K562 (cell line): ENCODE measurements around the gene USP35. TPM values are rescaled to one million over a fixed set of nuclear protein-coding genes. Genes with fewer than 3 reads are reported as not detected.

Source experiments
- BRCA1 ChIP-seq, 2 experiments: fragments of 450-650 bp in 1 of 2; sonication (generic) in 1 of 2; formaldehyde crosslinking in 1 of 2; IDR thresholded peaks; 2 replicates each; pipeline versions ENCODE4 v1.5.0 to v1.6.1; 2017 to 2020; ENCODE audit warnings: mild to moderate bottlenecking in 1 of 2, missing genetic modification reagents in 1 of 2
- FOXO4 ChIP-seq: fragments of 450-650 bp; formaldehyde crosslinking; IDR thresholded peaks from 2 replicates; pipeline ENCODE4 v1.4.0; 2020; ENCODE audit warnings: mild to moderate bottlenecking, moderate library complexity
- GABPA ChIP-seq: fragments of 200-800 bp; sonication (Bioruptor generic); conservative IDR thresholded peaks from 2 replicates; pipeline ENCODE4 v1.6.1; 2016; ENCODE audit warnings: low read depth, missing genetic modification characterization, missing compliant biosample characterization
- GABPB1 ChIP-seq: sonication (generic); formaldehyde crosslinking; IDR thresholded peaks from 2 replicates; pipeline ENCODE4 v1.8.0; 2022; ENCODE audit warnings: mild to moderate bottlenecking, missing genetic modification reagents
- GATAD2A ChIP-seq: fragments of 450-650 bp; IDR thresholded peaks from 2 replicates; pipeline ENCODE4 v1.6.1; 2017
- GTF2B ChIP-seq: IDR thresholded peaks from 2 replicates; pipeline ENCODE4 v1.6.1; 2011; ENCODE audit not compliant: insufficient read length; ENCODE audit errors: extremely low read depth
- HDAC6 ChIP-seq: IDR thresholded peaks from 2 replicates; pipeline ENCODE4 v1.6.1; 2012; ENCODE audit warnings: low read depth, mild to moderate bottlenecking, control low read depth, inconsistent platforms, low read length, moderate library complexity
- HIVEP1 ChIP-seq: fragments of 250-450 bp; sonication (Bioruptor Pico); IDR thresholded peaks from 2 replicates; pipeline ENCODE4 v1.4.0; 2020; ENCODE audit warnings: mild to moderate bottlenecking
- KAT7 ChIP-seq: sonication (generic); formaldehyde crosslinking; IDR thresholded peaks from 2 replicates; pipeline ENCODE4 v1.8.0; 2022; ENCODE audit warnings: missing genetic modification reagents, mild to moderate bottlenecking, borderline replicate concordance
- KLF10 ChIP-seq: fragments of 250-450 bp; sonication (Bioruptor Pico); IDR thresholded peaks from 2 replicates; pipeline ENCODE4 v1.6.1; 2021; ENCODE audit warnings: matching md5 sums
- NFIX ChIP-seq: fragments of 250-450 bp; sonication (Bioruptor Pico); IDR thresholded peaks from 2 replicates; pipeline ENCODE4 v1.4.0; 2020; ENCODE audit warnings: low read depth, mild to moderate bottlenecking, moderate library complexity
- OTX1 ChIP-seq: fragments of 450-650 bp; formaldehyde crosslinking; IDR thresholded peaks from 2 replicates; pipeline ENCODE4 v1.4.0; 2022; ENCODE audit warnings: mild to moderate bottlenecking
- PHF20 ChIP-seq: fragments of 450-650 bp; IDR thresholded peaks from 2 replicates; pipeline ENCODE4 v1.6.1; 2018; ENCODE audit not compliant: partially characterized antibody
- PRMT5 ChIP-seq: sonication (generic); formaldehyde crosslinking; IDR thresholded peaks from 2 replicates; pipeline ENCODE4 v1.5.0; 2020; ENCODE audit warnings: missing genetic modification reagents
- SMARCA5 ChIP-seq: fragments of 450-650 bp; IDR thresholded peaks from 2 replicates; pipeline ENCODE4 v1.6.1; 2016
- SPI1 ChIP-seq: IDR thresholded peaks from 2 replicates; pipeline ENCODE4 v1.6.1; 2011; ENCODE audit warnings: low read depth, low read length, control low read depth, borderline replicate concordance
- TEAD1 ChIP-seq, 2 experiments: fragments of 450-650 bp in 1 of 2; sonication (generic) in 1 of 2; formaldehyde crosslinking; IDR thresholded peaks; 2 replicates each; pipeline versions ENCODE4 v1.4.0 to v1.8.0; 2020 to 2022; ENCODE audit warnings: mild to moderate bottlenecking in 2 of 2, missing genetic modification reagents in 1 of 2
- ZNF124 ChIP-seq: sonication (generic); formaldehyde crosslinking; IDR thresholded peaks from 2 replicates; pipeline ENCODE4 v1.8.1; 2022; ENCODE audit warnings: missing genetic modification reagents
- ZNF239 ChIP-seq: fragments of 250-450 bp; sonication (Bioruptor Pico); IDR thresholded peaks from 2 replicates; pipeline ENCODE4 v1.4.0; 2020; ENCODE audit warnings: mild to moderate bottlenecking
- ZNF644 ChIP-seq: fragments of 200-800 bp; sonication (Bioruptor generic); IDR thresholded peaks from 2 replicates; pipeline ENCODE4 v1.6.1; 2016; ENCODE audit warnings: low read depth, missing genetic modification characterization, missing compliant biosample characterization
- polyA plus RNA-seq, 8 experiments: library from polyadenylated mRNA; depleted of rRNA in 4 of 8; stranded (reverse) in 5 of 8; unstranded in 3 of 8; fragments of >200 nt; fragmentation: Nextera tagmentation in 2 of 8; fragmentation: Illumina TruSeq in 1 of 8; extraction: Ambion mirVana in 2 of 8; extraction: Trizol in 1 of 8; gene quantifications; 2 replicates each; pipeline versions ENCODE4 v1.2.1 to v1.2.3, GENCODE V29; 2011 to 2014; ENCODE audit warnings: inconsistent platforms in 1 of 8, missing spikeins in 1 of 8
- total RNA-seq, 7 experiments: library from RNA; depleted of rRNA in 6 of 7; stranded (reverse); fragments of >200 nt in 6 of 7; fragmentation: Illumina TruSeq in 2 of 7; extraction: Trizol in 2 of 7; gene quantifications; 2 replicates each; pipeline versions ENCODE4 v1.2.1 to v1.2.3, GENCODE V29; 2011 to 2021; ENCODE audit warnings: low replicate concordance in 1 of 7
- TF ChIP-seq, protein P1 (sequence below): fragments of 450-650 bp; formaldehyde crosslinking; IDR thresholded peaks from 2 replicates; pipeline ENCODE4 v1.4.0; 2020; ENCODE audit warnings: mild to moderate bottlenecking, moderate library complexity
- TF ChIP-seq, protein P2 (sequence below): fragments of 250-450 bp; sonication (Bioruptor Pico); IDR thresholded peaks from 2 replicates; pipeline ENCODE4 v1.8.0; 2022; ENCODE audit warnings: moderate library complexity, mild to moderate bottlenecking, inconsistent platforms
- TF ChIP-seq, protein P3 (sequence below): IDR thresholded peaks from 2 replicates; pipeline ENCODE4 v1.6.1; 2014; ENCODE audit warnings: antibody characterized with exemption

USP35 gene
- total and polyA plus RNA-seq, 9 of the 15 experiments (the other 6 are each of a cell fraction or from before 2014, with no cell fraction given) = 0.01 to 4.8 (median 3.6) TPM

- TF ChIP-seq, protein P1, sequence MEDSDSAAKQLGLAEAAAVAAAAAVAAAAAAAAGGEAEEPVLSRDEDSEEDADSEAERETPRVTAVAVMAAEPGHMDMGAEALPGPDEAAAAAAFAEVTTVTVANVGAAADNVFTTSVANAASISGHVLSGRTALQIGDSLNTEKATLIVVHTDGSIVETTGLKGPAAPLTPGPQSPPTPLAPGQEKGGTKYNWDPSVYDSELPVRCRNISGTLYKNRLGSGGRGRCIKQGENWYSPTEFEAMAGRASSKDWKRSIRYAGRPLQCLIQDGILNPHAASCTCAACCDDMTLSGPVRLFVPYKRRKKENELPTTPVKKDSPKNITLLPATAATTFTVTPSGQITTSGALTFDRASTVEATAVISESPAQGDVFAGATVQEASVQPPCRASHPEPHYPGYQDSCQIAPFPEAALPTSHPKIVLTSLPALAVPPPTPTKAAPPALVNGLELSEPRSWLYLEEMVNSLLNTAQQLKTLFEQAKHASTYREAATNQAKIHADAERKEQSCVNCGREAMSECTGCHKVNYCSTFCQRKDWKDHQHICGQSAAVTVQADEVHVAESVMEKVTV = no peak
- TF ChIP-seq GATAD2A (no peak), GTF2B (no peak), TEAD1 (CRISPR knock-in tag; IDR thresholded peaks at IDR 0.05) (peak in 1 of 2 experiments; percentile 51; a peak in 1 of 4 replicates), KAT7 (CRISPR knock-in tag) (0 out of 2 replicates have a peak, but pooled peaks have one; percentile 71), ZNF124 (CRISPR knock-in tag) (no peak), ZNF239 (CRISPR knock-in tag) (no peak), KLF10 (CRISPR knock-in tag) (no peak), FOXO4 (CRISPR knock-in tag) (no peak), HIVEP1 (no peak), BRCA1 (IDR thresholded peaks at IDR 0.05) (no peak), BRCA1 (CRISPR knock-in tag; IDR thresholded peaks at IDR 0.05) (no peak), GABPB1 (CRISPR knock-in tag) (peak; percentile 92), GABPA (peak; percentile 89), PRMT5 (CRISPR knock-in tag) (no peak), SMARCA5 (no peak), OTX1 (CRISPR knock-in tag) (no peak), NFIX (CRISPR knock-in tag) (no peak), SPI1 (no peak), PHF20 (peak; percentile 91), ZNF644 (0 out of 2 replicates have a peak, but pooled peaks have one; percentile 42), HDAC6 (no peak)
- TF ChIP-seq, protein P2, sequence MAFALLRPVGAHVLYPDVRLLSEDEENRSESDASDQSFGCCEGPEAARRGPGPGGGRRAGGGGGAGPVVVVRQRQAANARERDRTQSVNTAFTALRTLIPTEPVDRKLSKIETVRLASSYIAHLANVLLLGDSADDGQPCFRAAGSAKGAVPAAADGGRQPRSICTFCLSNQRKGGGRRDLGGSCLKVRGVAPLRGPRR (CRISPR knock-in tag) = no peak
- TF ChIP-seq, protein P3, sequence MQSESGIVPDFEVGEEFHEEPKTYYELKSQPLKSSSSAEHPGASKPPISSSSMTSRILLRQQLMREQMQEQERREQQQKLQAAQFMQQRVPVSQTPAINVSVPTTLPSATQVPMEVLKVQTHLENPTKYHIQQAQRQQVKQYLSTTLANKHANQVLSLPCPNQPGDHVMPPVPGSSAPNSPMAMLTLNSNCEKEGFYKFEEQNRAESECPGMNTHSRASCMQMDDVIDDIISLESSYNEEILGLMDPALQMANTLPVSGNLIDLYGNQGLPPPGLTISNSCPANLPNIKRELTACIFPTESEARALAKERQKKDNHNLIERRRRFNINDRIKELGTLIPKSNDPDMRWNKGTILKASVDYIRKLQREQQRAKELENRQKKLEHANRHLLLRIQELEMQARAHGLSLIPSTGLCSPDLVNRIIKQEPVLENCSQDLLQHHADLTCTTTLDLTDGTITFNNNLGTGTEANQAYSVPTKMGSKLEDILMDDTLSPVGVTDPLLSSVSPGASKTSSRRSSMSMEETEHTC = no peak
Observed at GRCh38 chr11:78139422-78140391, 49.0 kb upstream of the USP35 start, which contains the start of gene ALG8 (continued).
